ENCODE results near the gene MSI2.

DNA sequence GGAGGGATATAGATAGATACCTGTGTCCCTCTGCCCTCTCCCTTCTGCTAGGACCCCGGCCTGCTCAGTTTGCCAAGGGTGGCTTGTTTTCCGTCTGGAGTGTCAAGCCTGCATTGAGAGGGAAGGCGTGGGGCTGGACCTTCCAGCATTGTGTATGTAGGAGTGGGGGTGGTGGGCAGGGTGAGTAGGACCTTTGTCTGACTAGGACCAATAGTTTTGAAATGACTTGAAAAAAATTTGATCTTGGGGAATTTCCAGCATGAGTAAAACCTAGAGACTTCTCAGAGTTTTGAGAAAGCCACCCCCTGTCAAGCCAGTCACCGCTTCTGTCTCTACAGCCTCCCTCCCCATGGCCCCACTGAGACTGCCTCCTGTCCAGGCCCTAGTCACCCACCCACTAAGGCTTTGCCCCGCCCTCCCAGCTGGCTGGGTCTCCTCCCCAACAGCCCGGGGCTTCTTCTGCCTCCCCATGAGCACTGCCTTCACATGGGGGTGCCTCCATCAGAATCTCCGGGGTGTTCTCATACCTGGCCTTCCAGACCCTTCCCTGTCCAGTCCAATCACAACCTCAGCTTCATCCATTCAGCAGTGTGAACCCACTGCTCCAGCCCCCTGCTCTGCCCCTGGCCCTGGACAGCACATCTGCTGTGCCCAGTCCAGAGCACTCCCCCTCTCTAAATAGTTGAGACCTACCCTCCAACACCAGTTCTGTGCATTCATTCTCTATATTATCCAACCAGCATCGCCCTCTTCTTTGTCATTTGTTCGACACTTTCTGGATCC, 207.0 kb downstream of the MSI2 start:
- no peak for TF ChIP-seq CTCF (conservative IDR thresholded peaks at IDR 0.05; ENCODE audit: low read depth in 2 of 2)
- TF ChIP-seq CREB1 (CRISPR knock-in tag; IDR thresholded peaks at IDR 0.05; ENCODE audit: low read depth), result no peak
- no peak for TF ChIP-seq JUNB (IDR thresholded peaks at IDR 0.05; ENCODE audit: unreplicated experiment)
- TF ChIP-seq, protein P1, sequence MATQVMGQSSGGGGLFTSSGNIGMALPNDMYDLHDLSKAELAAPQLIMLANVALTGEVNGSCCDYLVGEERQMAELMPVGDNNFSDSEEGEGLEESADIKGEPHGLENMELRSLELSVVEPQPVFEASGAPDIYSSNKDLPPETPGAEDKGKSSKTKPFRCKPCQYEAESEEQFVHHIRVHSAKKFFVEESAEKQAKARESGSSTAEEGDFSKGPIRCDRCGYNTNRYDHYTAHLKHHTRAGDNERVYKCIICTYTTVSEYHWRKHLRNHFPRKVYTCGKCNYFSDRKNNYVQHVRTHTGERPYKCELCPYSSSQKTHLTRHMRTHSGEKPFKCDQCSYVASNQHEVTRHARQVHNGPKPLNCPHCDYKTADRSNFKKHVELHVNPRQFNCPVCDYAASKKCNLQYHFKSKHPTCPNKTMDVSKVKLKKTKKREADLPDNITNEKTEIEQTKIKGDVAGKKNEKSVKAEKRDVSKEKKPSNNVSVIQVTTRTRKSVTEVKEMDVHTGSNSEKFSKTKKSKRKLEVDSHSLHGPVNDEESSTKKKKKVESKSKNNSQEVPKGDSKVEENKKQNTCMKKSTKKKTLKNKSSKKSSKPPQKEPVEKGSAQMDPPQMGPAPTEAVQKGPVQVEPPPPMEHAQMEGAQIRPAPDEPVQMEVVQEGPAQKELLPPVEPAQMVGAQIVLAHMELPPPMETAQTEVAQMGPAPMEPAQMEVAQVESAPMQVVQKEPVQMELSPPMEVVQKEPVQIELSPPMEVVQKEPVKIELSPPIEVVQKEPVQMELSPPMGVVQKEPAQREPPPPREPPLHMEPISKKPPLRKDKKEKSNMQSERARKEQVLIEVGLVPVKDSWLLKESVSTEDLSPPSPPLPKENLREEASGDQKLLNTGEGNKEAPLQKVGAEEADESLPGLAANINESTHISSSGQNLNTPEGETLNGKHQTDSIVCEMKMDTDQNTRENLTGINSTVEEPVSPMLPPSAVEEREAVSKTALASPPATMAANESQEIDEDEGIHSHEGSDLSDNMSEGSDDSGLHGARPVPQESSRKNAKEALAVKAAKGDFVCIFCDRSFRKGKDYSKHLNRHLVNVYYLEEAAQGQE (IDR thresholded peaks at IDR 0.05; ENCODE audit: unreplicated experiment), result no peak
- TF ChIP-seq EZH2phosphoT487 (IDR thresholded peaks at IDR 0.05; ENCODE audit: unreplicated experiment), result no peak

Measured in GM23338 (cell line).